Neural progenitor cell (in vitro differentiated cells): ENCODE data around the gene ZNF280B.

Experiments
- CTCF ChIP-seq: fragments of 200-600 bp; sonication (generic); IDR thresholded peaks from 2 replicates; pipeline ENCODE4 v1.5.1; 2017; ENCODE audit warnings: antibody characterized with exemption, mild to moderate bottlenecking
- EZH2 ChIP-seq: fragments of 200-600 bp; sonication (generic); IDR thresholded peaks from 2 replicates; pipeline ENCODE4 v1.6.1; 2017; ENCODE audit warnings: antibody characterized with exemption, mild to moderate bottlenecking, moderate library complexity

- no peak for TF ChIP-seq CTCF
- no peak for TF ChIP-seq EZH2
These were observed 21.5 kb downstream of the ZNF280B start for GRCh38 chr22:22487059-22487458.
